Activated CD8-positive, alpha-beta memory T cell treated with anti-CD3 and anti-CD28 coated beads, Interleukin-2, amount 50 U/mL, for 1 hour (primary cell): ENCODE results near the gene NEUROD6.

Experiments used
- DNase-seq: peaks from one replicate; pipeline ENCODE4 v3.0.0-alpha.2; 2020; ENCODE audit errors: extremely low read depth

Gene NEUROD6

DNA sequence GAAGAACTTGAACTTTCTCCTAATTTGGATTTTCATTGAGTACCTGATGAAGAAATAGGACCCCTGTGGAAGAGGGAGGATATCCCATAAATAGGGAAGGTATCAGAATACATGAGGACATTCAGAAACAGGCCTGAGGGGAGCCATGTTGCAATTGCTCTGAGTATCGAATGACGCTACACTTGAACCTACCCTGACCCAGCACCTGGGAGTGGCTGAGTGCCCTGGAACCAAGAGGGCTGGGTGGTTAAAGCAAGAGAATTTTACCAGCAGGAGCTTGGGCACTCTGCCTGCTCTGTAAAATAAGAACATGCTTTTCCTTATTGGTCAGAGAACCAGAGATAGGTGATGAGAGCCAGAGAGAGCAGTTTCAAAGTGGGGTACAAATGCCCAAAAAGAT is 7.2 kb downstream of the NEUROD6 start:
- DNase-seq, result no peak

DNA sequence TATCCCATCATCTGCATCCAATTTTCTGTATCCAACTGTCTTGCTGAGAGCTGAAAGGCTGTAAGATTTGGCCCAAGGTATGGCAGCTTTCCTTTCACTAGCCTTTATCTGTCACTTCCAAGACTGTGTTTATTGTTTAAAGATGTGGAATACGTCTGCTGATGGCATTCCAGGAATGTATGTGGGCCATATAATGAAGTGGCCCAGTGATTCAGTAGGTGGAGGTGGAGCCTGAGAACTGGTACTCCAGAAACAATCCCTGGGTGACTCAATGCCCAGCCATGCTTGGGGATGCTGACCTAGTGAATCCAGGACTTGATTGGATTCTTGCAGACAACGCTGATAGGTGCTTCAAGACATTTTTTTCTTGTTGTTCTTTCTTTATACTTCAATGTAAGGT is 13.5 kb downstream of the NEUROD6 start:
- DNase-seq, result no peak

DNA sequence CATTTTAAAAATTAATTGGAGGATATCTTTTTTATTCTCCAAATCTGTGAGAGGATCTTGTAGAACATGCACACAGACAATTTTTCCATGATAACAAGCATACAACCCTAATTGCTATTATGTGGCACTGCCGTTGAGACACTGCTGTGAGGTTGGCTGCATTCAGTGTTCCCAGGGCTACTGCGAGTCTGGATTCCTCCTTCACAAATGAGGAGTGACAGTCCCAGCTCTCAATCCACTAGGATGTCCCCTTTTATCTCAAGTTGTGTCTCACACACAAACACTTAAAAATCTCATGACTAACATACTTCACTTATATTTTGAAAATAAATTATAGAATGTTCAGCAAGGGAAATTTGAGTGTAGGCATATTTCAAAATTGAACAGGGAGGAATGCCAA is 14.1 kb downstream of the NEUROD6 start:
- no peak for DNase-seq

DNA sequence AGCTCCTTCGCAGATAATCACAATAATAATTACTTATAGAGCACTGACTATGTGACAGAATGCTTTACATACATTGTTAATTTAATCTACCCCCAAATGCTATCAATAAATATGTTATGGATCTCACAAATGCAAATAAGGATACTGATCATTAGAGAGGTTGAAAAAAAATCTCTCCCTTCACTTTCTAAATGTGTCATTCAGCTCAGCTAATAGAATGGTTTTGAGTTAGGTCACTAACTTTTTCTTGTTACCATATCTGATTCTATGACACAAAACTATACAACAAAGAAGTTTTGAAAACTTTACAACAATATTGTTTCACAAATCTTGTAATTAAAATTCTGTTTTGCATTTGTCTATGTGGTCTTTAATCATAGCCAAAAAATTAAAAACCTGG is 17.4 kb downstream of the NEUROD6 start:
- no peak for DNase-seq

DNA sequence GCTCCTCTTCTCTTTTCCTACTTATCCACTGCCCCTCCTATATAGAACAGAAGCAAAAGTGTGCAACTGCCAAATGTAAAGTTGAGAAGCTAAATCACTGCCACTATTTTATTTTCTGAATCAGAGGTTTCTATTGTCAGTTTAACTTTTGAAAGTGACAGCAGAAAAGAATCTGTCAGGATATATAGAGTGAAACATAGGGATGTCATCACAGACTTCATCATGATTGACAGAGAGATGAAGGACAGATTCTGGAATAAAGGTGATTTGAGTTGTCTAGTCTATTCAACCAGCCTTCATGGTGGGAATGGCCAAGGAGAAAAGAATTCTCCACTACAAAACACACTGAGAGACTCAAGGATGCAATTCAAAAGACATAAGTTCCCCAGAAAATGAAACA is 19.9 kb downstream of the NEUROD6 start:
- DNase-seq, result no peak

DNA sequence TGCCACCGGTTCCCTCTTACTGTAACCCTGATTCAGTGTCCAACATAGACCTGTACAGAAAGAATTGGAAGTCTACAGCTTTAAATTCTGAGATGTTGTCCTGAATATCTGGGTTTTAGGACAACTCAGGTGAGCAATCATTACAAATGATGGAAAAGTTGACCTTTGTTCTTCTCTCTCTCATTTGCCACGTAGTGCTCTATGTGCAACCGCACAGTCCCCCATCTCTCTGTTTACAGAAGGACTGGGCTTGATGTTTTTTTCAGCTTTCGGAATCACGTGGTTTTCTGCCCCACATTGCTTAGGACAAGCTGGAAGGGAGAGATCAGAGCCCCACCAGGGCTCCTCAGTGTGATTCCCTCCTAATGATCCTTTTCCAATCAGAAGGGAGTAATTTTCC is 22.2 kb downstream of the NEUROD6 start:
- no peak for DNase-seq

DNA sequence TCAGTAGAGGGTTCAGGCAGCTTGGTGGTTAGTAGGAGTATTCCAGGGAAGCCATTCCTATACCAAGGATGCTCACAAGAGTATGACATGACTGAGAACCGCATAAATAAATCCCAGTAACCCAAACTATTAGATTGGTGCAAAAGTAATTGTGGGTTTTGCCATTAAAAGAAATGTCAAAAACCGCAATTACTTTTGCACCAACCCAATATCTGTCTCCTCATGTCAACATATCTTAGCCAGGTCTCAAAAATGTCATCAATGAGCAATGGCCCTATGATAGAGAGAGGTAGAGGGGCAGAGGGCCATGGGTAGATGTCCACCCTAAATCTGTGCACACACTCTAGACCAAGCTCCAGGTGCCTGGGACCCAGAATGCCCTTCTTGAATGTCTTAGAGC is 23.6 kb downstream of the NEUROD6 start:
- no peak for DNase-seq

DNA sequence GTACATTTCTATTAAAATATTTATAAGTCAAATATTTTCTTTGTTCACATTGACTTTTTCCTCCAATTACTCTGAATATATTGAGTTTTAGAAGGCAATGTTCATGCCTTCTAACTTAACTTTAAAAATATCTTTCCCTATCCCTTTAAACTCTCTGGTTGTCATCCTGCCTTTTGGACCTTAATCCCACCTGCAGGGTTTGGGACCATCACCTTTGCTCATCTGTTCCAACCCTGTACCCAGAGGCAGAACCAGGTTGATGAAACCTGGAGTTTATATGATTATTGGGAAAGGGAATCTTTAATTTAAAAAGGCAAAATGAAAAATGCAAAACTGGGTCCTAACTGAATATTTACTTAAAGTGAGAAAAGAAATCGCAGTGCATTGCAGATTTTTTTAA is 24.8 kb downstream of the NEUROD6 start:
- no peak for DNase-seq

DNA sequence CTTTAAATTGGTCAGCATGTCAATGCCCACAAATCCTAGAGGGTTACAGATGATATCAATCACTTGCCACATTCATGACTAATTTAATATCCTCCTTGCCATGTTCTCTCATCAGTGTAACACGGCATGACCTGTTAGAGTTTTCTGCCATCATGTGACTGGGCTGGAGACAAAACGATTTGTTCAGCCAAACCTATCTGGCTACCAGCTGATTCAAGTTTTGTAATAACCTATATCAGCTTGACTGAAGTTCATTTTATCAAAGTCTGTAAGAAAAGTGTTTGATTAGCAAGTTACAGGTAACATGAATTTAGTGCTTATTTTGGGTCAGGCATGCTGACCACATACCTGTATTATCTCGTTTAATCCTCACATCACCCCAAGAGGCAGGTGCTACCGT is 25.7 kb downstream of the NEUROD6 start:
- DNase-seq, result no peak

DNA sequence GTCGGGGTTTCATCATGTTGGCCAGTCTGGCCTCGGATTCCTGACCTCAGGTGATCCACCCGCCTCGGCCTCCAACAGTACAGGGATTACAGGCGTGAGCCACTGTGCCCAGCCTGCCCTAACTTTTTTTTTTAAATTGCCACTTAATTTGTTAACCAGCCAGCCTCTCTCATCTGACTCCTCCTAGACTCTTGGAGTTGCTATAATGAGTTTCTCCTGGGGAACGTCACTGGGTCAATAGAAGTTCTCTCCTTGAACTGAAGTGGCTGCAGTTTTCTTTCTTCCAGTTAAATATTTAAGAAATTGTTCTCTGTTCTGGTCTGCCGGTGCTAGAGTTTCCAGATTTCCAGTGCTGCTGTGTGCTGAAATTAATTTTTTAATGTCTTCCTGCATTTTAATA is 27.6 kb downstream of the NEUROD6 start:
- DNase-seq, result no peak

DNA sequence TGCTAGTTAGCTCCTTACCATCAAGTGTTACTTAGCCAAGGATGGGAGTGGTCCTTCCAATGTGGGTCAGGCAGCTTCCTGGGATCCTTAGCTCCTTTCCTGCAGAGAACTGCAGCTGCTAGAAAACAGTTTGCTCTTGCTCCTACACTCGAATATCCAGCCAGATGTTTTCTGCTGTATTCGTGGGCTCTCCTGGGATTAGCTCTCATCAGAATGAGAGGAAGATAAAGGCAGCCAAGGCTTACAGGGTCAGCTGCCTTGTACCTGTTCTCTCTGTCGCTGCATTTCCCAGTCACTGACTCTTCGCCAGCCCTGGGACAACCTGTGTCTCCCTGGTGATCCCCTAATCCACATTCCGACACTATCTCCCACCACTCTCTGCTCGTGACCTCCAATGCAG is 29.0 kb downstream of the NEUROD6 start:
- no peak for DNase-seq

DNA sequence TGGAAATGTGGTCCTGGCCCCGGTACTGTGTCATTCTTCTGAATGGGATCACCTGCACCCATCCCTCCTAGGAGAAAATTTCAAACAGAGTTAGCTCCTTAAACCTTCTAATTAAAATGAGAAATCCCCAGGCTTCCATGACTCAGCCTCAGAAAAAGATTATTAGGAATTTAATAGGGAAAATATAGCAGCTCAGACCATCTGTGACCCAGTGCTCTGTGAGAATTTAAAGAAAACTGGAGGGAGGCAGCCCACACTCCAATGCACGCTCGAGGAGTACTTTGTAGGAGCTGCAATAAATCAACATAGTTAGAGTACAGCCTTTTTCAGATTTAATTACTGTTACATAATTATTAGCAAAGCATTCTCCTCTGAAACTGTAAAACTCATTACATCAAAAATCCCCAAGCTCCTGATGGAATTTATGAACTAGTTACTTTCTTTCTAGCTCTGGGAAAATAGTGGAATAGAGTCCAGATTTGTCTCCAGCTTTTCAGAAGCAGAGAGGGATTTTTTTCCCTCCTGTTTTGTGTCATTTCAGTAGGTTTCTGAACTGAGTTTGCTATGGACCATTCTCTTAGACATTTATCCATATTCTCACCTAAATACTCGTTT is 30.1 kb downstream of the NEUROD6 start:
- DNase-seq, result no peak

DNA sequence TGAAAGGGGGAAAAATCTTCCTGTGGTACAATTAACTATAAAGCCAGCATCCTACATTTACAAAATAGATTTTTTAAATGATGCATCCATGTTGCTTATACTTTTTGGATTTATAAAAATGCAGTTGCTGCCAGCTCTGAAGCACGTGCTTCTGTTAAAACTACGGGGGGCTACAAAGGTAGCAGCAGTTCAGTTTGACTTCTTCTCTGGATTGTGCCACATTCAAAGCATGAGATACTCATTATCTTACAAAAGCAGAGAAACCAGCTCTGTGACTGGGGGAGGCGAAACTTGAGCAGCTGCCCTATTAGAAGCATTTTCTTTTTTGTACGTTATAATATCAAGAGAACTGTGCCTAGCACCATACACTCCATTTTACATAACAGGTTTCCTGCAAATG is 31.1 kb downstream of the NEUROD6 start:
- DNase-seq, result no peak

DNA sequence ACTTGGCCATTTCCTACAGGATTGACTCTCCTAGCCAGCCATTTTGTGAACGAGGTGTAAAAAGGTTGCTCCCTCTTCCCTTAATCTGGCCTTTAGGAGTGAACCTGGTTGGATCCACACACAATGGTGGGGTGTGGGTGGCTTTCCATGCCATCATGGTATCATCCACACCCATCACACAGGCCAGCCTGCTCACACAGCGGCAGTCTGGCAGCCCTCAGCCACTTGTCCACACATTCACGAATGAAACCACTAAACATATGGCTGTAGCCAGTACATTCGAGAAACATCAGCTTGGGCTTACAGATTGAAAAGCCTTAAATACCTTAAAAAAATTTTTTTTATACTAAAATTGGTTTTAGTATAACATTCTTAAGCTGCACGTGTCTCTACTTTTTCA is 31.9 kb downstream of the NEUROD6 start:
- DNase-seq, result no peak

DNA sequence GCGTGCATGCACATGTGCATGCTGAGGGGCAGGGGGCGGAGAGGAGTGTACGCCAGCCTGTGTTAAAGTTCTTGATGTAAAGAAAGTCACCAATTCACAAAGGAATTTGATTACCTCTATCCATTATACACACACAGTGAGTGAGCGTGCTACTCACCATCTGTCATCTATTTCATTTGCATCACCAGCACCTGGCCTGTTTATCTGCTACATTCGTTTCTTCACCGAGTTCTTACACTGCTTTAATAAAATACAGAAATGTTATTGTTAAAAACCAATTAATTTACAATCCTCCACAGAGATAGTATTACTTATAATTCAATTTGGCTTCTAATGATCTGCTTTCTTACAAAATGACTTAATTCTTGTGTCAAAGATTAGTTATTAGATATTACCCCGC is 32.6 kb downstream of the NEUROD6 start:
- DNase-seq, result no peak

DNA sequence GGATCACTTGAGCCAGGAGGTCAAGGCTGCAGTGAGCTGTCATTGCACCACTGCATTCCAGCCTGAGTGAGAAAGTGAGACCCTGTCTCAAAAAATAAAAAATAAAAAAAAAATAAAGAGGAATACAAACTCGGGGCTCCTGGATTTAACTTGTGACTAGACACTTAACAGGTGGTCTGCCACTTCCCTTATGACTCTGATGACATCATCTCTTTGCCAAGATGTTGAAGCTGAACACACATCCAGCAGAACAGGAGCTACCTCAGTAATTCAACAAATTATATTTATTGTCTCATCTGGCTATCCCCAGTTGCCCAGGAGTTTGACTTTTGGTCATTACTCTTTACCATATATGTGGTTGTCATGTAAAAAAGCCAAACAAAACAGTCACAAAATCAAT is 35.3 kb downstream of the NEUROD6 start:
- no peak for DNase-seq

DNA sequence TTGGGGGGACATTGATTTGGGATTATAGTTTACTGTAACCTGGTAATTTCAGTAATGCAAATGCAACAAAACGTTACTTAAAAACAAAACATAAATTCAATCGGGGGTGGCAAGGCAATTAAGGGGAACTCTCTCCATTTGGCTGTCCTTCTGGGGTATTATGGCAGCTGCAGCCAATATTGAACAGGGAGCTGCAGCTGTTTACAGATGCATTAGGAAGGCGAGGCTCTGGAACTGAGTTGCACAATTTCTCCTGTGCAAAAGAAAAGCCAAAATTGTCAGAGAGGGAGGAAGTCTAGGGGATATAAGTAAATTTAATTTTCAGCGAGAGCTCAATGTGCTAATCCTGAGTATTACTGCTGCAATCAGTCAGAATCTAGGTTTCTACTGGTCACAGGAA is 36.1 kb downstream of the NEUROD6 start:
- no peak for DNase-seq

DNA sequence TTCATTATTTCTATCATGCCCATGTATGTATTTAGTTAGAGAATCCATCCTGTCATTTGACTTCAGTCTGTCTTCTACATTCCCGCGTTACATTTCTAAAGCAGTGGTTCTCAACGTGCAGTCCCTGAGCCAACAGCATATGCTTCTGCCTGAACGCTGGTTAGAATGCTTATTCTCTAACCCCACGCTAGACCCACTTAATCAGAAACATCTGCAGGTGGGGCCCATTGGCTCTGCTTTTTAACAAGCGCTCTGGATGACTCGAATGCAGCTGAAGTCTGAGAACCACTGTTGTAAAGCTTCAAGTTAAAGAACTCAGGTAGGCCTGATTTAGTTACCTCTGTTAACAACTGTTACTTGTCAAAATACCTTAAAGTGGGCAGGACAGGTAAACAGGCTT is 38.2 kb downstream of the NEUROD6 start:
- no peak for DNase-seq

DNA sequence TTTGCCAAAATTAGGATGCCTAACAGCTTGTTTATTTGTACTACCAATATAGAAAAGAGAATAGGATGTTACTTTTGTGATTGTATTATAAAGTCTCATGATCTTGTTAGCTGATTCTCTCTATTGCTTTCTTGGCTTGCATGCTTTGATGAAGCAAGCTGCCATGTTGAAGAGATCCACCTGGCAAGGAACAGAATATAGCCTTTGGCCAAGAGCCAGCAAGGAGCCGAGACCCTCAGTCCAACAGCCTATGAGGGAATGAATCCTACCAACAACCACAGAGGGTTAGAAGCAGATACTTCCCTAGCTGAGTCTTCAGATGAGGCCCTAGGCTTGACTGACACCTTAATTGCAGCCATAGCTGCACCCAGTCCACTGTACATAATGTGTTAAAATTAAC is 41.2 kb downstream of the NEUROD6 start:
- DNase-seq, result no peak

DNA sequence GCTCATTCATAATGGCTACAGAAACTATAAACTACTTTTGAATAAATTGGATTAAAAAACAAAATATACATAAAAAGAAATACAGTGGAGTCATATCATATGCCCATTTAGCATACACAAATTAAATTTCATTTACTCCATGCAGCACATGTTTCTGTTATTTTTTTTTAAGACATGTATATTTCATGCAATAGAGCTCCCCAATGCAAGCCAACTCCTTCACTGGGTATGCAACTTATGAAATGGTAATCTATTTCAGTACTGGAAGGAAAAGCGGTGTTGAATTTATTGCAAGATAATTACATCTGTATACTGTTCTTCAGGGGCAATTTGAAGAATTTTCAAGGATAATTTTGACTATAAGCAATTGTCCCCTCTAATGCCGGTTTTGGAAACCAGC is 49.9 kb downstream of the NEUROD6 start:
- no peak for DNase-seq
